Cardiac fibroblast (primary cell): ENCODE measurements around the gene COL25A1.

Source experiments
- DNase-seq, 2 donors: peaks; one replicate each; pipeline versions ENCODE4 v3.0.0 to v3.0.0-alpha.2; 2010; ENCODE audit warnings: low read depth in 2 of 2
- H3K4me3 ChIP-seq, 2 donors: replicated peaks in 1 of 2; 1 replicate in 1 of 2; 2 replicates in 1 of 2; pipeline ENCODE4 v1.5.1; 2011; ENCODE audit warnings: low read depth in 2 of 2, low read length in 2 of 2, mild to moderate bottlenecking in 2 of 2, moderate library complexity in 1 of 2
- TF ChIP-seq, protein P1 (sequence below): IDR thresholded peaks from one replicate; pipeline ENCODE4 v1.5.1; 2011; ENCODE audit warnings: low read depth, mild to moderate bottlenecking, low read length, inconsistent platforms

Gene COL25A1

DNA sequence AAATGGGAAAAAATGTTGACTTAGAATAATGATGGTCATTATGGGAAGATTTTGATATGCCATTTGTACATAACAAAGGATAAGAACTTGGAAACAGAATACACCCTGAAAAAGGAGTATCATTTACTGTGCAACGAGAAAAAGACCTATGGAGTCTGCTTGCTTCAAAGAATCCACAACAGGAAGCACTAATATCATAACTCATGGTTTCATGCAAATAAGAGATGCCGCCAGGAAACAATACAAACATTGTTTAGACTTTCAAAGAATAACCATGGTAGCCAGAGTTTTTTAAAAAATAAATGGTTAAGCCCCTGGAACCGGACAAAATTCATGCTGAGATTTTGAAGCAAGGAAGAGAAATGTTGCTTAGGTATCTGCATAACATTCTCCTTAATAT is 399.7 kb downstream of the COL25A1 start:
- no peak for DNase-seq
- H3K4me3 ChIP-seq = no peak overlapping the region
- TF ChIP-seq, protein P1, sequence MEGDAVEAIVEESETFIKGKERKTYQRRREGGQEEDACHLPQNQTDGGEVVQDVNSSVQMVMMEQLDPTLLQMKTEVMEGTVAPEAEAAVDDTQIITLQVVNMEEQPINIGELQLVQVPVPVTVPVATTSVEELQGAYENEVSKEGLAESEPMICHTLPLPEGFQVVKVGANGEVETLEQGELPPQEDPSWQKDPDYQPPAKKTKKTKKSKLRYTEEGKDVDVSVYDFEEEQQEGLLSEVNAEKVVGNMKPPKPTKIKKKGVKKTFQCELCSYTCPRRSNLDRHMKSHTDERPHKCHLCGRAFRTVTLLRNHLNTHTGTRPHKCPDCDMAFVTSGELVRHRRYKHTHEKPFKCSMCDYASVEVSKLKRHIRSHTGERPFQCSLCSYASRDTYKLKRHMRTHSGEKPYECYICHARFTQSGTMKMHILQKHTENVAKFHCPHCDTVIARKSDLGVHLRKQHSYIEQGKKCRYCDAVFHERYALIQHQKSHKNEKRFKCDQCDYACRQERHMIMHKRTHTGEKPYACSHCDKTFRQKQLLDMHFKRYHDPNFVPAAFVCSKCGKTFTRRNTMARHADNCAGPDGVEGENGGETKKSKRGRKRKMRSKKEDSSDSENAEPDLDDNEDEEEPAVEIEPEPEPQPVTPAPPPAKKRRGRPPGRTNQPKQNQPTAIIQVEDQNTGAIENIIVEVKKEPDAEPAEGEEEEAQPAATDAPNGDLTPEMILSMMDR = no peak

DNA sequence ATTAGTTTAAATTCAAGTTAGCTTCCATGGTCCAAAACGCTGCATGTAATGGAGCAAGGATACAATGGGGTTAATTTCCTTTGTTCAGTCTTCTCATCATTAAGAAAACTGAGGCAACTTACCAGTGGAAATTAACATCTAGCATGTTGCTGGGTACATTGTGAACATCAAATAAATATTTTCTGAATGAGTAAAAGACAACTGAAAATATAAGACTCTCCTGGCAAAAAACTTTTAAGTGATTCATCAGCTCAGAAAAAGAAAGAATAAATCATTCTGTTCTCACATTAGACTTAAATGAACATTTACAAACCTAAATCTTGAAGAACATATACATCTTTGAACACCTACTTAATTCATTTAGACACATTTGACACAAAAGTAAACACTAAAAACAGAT is 401.2 kb downstream of the COL25A1 start:
- TF ChIP-seq, protein P1 = no peak

DNA sequence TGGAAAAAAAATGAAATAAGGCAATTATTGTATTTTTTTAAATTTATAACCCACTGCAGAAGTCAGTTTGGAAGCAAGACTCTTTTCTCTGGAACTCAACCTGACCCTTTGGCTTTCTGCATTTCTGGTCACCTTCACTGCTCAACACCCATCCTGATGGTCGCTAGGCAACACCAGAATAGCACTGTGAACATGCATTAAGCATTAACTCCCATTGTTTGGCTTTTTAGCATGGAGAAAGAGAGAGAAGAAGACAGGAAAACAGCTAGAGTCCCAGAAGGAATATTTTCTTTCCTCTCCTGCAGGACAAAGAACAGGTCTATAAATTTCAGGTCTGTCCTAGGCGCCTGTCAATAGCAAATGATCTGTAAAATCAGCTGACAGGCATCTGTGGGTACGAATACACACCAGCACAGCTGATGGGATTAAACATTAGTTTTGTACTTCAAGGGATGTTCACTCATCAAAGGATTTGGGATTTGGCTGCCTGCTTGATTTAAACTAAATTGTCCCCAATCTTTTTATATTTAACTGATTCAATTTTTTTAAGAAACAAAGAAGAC is 402.4 kb downstream of the COL25A1 start:
- TF ChIP-seq, protein P1 = no peak
- no peak for DNase-seq
- no peak overlapping the region for H3K4me3 ChIP-seq

More for the DNA sequence above, 401.2 kb downstream of the COL25A1 start:
- no peak overlapping the region for H3K4me3 ChIP-seq
- DNase-seq = peak in 1 of 2 donors; percentile 19

DNA sequence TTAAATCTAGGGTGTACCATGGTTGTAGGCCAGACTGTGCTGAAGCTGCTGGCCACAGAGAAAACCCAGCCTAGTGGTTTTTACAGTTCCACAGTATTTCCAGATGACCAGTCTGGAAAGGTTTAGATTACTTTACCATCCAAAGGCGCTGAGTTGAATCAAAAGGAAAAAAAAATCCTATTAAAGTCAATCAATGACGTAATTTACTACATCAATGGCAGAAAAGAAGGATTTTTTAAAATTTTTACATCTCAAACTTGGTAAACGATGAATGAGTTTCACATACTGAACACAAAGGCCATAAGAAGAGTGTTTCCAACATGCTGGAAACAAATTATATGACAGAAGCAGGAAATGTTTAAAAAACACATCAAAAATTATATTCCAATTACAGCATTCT is 409.0 kb downstream of the COL25A1 start:
- DNase-seq = no peak

DNA sequence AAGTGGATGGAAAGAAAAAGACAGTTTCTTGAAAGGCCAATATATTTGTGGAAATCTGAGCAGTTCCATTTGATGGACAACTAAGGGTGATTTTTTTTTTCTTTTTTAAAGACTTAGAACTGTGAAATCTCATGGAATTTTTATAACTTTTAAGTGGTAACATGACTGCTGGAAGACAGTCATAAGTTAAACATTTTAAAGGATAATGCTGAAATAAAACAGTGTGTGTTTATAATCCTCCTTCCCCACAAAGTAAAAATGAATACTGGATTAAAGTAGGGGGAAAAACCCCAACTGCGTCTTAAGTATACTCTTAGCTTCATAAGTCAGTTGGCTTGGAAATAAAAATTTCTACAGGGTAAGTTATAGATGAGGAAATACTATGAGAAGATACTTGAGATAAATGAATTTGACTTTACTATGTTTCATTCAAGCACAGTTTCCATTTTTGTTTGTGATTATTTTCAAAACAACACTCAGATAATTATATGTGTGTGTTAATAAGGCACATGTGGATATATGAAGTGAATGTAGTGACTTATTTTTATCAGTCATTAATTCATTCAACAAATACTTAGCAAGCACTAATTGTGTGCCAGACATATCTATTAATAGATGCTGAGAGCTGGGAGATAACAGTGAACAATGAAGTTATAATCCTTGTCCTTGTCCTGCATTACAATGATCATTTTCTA is 410.4 kb downstream of the COL25A1 start:
- TF ChIP-seq, protein P1 = no peak
- no peak for DNase-seq
- no peak overlapping the region for H3K4me3 ChIP-seq

More for the DNA sequence above, 409.0 kb downstream of the COL25A1 start:
- H3K4me3 ChIP-seq = no peak overlapping the region
- TF ChIP-seq, protein P1 = no peak

DNA sequence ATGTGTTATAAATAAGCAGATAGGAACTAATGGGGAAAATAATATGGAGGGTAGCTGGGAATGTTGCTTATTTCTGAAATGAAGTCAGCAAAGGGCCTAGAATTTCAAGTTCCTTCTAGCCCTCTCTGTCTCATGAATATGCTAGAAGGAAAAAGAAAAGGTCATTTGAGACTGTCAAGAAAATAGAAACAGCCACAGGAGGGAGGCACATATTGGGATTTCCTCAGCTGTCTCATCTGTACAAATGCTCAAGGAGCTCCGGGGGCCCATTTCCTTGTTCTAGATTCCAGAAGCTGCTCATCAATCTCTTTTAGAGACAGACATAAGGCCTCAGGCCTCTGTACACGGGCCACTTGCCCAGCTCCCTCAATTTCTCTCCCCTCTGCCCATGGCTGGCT is 412.0 kb downstream of the COL25A1 start:
- DNase-seq = no peak

More for the DNA sequence above, 412.0 kb downstream of the COL25A1 start:
- TF ChIP-seq, protein P1 = no peak
- H3K4me3 ChIP-seq = no peak overlapping the region
